Ectodermal cell (in vitro differentiated cells): ENCODE results near the gene LPAR2.
"Not testable (repeated sequence)": the region's sequence is repeated elsewhere in the genome, so short reads cannot be mapped to it uniquely, and the experiment has no call there.

Experiments used
- H3K27ac ChIP-seq: 2 replicates; pipeline ENCODE4 v1.7.0; 2013; ENCODE audit warnings: mild to moderate bottlenecking, low read depth, low read length; ENCODE audit not compliant: insufficient read depth, poor library complexity, severe bottlenecking
- H3K27me3 ChIP-seq: 2 replicates; pipeline ENCODE4 v1.7.0; 2013; ENCODE audit warnings: mild to moderate bottlenecking, low read length; ENCODE audit not compliant: insufficient read depth, control insufficient read depth, poor library complexity, severe bottlenecking
- H3K36me3 ChIP-seq: one replicate; pipeline ENCODE4 v1.7.0; 2013; ENCODE audit warnings: low read length; ENCODE audit not compliant: control insufficient read depth, insufficient read depth
- H3K4me1 ChIP-seq: one replicate; pipeline ENCODE4 v1.7.0; 2013; ENCODE audit warnings: low read length; ENCODE audit not compliant: control insufficient read depth, insufficient read depth
- H3K4me3 ChIP-seq: 2 replicates; pipeline ENCODE4 v1.7.0; 2013; ENCODE audit warnings: low read depth, low read length, control low read depth; ENCODE audit not compliant: insufficient read depth
- H3K9me3 ChIP-seq: 2 replicates; pipeline ENCODE4 v1.7.0; 2013; ENCODE audit warnings: mild to moderate bottlenecking, low read length, moderate library complexity; ENCODE audit not compliant: control insufficient read depth
- WGBS, 2 experiments: methylation state at CpG; one replicate each; pipeline ENCODE4 v1.1.7; 2013; ENCODE audit warnings: missing lambda C conversion rate in 2 of 2; 5-methylcytosine and 5-hydroxymethylcytosine counted together

LPAR2 gene

DNA sequence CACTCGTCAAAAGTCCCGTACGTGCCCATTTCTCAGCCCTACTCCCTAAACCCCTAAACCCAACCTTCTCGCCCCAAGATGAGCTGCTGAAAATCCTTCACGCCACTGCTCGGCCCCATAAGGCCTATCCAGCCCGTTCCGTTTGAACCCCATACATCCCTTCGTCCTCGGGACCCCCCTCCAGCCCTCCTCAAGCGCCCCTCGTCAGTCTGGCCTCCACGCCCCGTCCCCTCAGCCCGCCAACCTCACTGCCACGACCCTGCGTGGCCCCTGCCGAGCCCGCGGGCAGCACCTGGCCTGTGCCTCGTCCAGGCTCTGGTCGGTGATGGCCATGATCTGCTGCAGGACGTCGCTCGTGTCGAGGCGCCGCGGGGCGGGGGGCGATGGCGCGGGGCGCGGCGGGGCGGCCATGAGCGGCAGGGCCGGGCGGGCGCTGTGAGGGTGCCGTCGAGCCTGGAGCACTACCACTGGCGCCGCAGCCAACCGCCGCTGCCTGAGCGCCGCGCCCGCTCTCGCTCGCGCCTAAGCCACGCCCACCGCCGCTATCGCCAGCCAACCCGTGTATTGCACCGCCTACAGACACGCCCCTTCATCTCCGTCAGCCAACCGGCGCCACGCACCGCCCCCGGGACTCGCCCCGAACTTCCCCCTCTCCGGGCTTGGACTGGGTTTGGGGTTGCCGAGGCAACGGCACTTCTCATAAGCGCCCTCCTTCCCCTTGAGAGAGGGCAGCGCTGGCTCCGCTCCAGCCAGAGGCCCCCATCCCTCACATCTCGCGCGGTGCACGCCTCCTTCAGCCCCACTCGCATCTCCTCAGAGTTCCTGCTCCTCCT lies 9.6 kb downstream of the LPAR2 start, which contains the start of gene PBX4:
TSS of gene PBX4 (minus strand) at position 469 of the 833 bp plus-strand sequence. CDS start at position 411, 58 bp downstream.
- H3K4me3 ChIP-seq, result peak within 1 kb of the TSS; percentile 54
- H3K9me3 ChIP-seq, result no peaks in the 10 kb centered on the region
- no peaks in the 10 kb centered on the region for H3K4me1 ChIP-seq
- H3K27ac ChIP-seq, result no peak within 1 kb of the TSS
- peaks cover 10% of the 10 kb centered on the region for H3K36me3 ChIP-seq
- H3K27me3 ChIP-seq, result peaks cover 12% of the 10 kb centered on the region
- 8 to 9% methylated on average over 80 of the region's 80 CpGs for WGBS, 2 experiments

DNA sequence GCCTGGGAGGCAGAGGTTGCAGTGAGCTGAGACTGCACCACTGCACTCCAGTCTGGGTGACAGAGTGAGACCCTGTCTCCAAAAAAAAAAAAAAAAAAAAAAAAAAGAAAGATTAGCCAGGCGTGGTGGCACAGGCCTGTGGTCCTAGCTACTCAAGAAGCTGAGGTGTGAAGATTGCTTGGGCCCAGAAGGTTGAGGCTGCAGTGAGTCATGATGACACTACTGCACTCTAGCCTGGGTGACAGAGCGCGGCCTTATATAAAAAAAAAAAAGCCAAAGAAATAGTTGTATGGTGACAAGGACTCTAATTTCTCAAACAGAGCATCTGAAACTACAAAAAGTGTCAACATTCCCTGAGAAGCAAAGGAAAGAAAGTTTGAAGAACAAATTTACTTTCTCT lies 12.9 kb downstream of the LPAR2 start:
- H3K36me3 ChIP-seq, result no peaks in the 10 kb centered on the region
- WGBS, 2 experiments, result 90 to 100% methylated on average over 1 to 3 of the region's 3 CpGs
- H3K4me3 ChIP-seq, result no peak overlapping the region
- peaks cover 12% of the 10 kb centered on the region for H3K27me3 ChIP-seq
- H3K27ac ChIP-seq, result no peak overlapping the region
- H3K9me3 ChIP-seq, result no peaks in the 10 kb centered on the region
- no peaks in the 10 kb centered on the region for H3K4me1 ChIP-seq

DNA sequence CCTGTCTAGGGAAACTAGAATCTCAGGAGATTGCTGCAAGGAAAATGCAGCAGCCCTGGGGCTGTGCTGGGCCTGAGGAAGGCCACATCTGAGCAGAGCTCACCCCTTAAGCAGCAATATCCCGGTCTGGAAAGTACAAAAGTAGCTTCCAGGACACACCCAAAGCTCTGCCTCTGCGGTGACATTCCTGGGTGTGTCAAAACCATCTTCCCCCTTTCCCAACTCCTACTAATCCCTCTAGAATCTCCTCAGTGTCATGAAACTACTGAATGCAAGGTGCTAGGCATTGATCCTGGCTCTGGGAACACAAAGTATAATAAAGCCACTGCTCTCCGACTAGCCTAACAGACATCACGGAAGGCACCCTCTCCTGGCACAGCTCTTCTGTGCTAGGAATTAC lies 14.5 kb downstream of the LPAR2 start:
- Histone ChIP-seq H3K27me3 (peaks cover 12% of the 10 kb centered on the region), H3K27ac (no peak overlapping the region), H3K36me3 (no peaks in the 10 kb centered on the region), H3K4me1 (no peaks in the 10 kb centered on the region), H3K9me3 (no peaks in the 10 kb centered on the region), H3K4me3 (no peak overlapping the region)
- 90 to 92% methylated on average over 4 of the region's 4 CpGs for WGBS, 2 experiments

DNA sequence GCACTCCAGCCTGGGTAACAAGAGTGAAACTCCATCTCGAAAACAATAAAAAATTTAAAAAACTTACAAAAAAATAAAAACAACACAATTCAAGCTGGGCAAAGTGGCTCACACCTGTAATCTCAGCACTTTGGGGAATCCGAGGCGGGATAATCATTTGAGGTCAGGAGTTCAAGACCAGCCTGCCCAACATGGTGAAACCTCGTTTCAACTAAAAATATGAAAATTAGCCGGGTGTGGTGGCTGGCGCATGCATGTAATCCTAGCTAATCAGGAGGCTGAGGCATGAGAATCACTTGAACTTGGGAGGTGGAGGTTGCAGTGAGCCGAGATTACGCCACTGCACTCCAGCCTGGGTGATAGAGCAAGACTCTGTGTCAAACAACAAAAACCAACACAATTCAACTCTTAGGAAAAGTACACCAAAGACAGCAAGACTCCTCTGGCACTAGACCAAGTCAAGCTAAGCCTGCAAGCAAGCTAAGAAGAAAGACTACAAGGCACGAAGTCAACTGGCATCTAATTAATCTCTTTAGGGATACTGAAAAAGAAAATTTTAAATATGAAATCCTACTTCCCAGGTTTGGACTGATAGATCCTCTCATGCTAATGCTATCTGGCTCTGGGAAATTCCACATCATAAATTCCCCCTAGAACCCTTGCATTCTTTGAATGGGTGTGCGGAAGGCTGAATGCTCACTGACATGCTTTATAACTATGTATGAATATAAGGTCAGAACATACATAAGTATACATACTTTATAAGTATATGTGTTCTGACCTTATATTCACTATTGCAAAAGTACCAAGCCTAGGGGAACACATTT lies 17.4 kb downstream of the LPAR2 start:
- no peak overlapping the region for H3K27ac ChIP-seq
- H3K4me3 ChIP-seq, result no peak overlapping the region
- H3K9me3 ChIP-seq, result no peaks in the 10 kb centered on the region
- H3K36me3 ChIP-seq, result no peaks in the 10 kb centered on the region
- 91 to 94% methylated on average over 8 to 9 of the region's 10 CpGs for WGBS, 2 experiments
- H3K4me1 ChIP-seq, result no peaks in the 10 kb centered on the region
- no peaks in the 10 kb centered on the region for H3K27me3 ChIP-seq

DNA sequence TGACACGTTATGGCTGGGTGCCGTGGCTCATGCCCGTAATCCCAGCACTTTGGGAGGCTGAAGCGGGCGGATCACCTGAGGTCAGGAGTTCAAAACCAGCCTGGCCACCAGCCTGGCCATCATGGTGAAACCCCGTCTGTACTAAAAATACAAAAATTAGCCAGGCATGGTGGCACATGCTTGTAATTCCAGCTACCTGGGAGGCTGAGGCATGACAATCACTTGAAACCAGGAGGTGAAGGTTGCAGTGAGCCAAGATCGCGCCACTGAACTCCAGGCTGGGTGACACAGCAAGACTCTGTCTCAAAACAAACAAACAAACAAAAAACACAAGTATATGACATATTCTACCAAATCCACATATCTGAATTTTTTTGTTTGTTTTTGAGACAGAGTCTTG lies 21.3 kb downstream of the LPAR2 start:
- not testable (repeated sequence) for H3K27ac ChIP-seq, H3K4me3 ChIP-seq, H3K27me3 ChIP-seq, H3K36me3 ChIP-seq, H3K9me3 ChIP-seq, H3K4me1 ChIP-seq
- 92 to 94% methylated on average over 8 of the region's 8 CpGs for WGBS, 2 experiments

DNA sequence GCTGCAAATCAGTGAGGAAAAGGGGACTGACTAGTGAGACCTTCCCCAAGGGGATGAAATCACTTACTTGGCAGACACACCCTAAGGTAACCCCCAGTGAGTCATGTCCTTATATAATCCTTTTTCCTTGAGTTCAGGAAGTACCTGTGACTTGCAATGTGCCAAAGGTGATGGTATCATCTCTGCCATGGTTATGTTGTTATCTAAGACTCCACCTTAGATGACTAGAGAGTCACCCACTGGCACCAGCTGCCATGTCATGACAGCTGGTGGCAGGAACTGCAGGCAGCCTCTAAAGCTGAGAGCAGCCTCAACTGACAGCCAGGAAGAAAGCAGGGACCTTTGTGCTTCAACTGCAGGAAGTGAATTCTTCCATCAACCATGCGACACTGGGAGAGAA lies 22.0 kb downstream of the LPAR2 start:
- Histone ChIP-seq H3K4me3 (no peak overlapping the region), H3K27ac (no peak overlapping the region), H3K36me3 (no peaks in the 10 kb centered on the region), H3K27me3 (no peaks in the 10 kb centered on the region), H3K4me1 (no peaks in the 10 kb centered on the region), H3K9me3 (no peaks in the 10 kb centered on the region)
- 85 to 86% methylated on average over 1 of the region's 1 CpG for WGBS, 2 experiments

DNA sequence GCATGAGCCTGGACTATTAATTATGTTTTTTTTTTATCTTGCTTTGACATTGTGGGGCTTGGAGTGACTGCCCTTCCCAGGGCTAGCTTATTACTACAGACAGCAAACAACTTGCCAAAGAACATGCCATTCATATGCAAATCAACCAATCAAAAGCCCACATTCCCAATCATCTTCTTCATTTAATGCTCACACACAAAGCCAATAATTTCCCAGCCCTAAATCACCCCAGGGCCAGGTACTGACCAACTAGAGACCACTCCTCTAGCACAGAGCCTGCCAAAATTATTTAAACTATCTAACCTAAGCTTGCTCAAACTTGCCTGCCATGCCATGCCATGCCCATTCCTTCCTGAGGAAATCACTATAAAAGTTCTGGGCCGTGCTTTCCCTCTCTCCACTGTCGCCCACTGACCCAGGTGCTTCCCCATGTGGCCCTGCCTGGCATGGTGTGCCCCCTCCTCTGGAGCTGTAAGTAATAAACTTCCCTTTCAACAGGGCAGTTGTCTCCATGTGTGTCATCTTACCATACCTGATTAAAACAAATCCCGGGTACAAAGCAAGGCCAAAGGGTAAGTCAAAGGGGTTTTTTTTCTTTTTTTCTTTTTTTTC lies 25.2 kb downstream of the LPAR2 start:
- no peaks in the 10 kb centered on the region for H3K36me3 ChIP-seq
- no peaks in the 10 kb centered on the region for H3K27me3 ChIP-seq
- WGBS, 2 experiments, result 79 to 82% methylated on average over 3 of the region's 3 CpGs
- no peak overlapping the region for H3K27ac ChIP-seq
- H3K4me3 ChIP-seq, result no peak overlapping the region
- H3K9me3 ChIP-seq, result no peaks in the 10 kb centered on the region
- no peaks in the 10 kb centered on the region for H3K4me1 ChIP-seq

DNA sequence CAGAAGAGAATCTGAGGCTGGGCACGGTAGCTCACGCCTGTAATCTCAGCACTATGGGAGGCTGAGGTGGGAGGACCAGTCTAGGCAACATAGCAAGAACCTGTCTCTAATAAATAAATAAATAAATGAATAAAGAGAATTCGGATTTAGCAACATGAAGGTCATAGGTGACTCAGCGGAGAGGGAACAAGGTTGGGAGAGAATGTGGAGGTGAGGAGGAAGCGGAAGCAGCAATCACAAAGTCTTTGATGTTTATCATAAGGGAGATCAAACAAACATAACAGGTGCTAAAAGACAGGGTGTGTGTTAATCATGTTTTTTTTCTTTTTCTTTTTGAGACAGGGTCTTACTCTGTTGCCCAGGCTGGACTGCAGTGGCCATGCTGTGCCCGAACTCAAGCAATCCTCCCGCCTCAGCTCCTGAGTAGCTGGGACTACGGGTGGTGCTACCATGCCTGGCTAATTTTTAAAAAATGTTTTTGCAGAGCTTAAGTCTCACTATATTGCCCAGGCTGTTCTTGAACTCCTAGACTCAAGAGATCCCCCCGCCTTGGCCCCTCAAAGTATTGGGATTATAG lies 25.8 kb downstream of the LPAR2 start:
- H3K4me1 ChIP-seq, result no peaks in the 10 kb centered on the region
- no peak overlapping the region for H3K27ac ChIP-seq
- H3K36me3 ChIP-seq, result no peaks in the 10 kb centered on the region
- H3K4me3 ChIP-seq, result no peak overlapping the region
- WGBS, 2 experiments, result 80 to 83% methylated on average over 9 of the region's 9 CpGs
- H3K9me3 ChIP-seq, result no peaks in the 10 kb centered on the region
- no peaks in the 10 kb centered on the region for H3K27me3 ChIP-seq

DNA sequence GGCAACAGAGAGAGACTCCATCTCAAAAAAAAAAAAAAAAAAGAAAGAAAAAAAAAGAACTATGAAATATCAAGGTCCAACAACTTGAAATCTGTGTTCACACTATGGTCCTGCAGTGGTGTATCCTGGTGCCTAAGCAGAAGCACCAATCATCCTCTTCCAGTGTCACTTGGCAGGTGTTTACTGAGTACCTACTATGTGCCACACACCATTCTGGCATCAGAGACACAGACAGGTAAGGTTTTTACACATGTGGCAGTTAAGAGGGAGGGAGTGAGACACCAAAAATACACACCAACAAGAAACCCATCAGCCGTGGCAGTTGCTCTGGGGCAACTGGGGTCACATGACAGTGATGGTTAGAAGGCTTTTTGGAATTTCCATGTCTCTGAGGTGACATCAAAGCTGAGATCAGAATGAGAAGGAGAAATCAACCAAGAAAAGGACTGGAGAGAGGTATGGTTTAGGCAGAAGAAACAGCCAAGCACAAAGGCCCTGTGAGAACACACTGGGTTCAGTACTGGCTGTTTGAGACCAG lies 27.2 kb downstream of the LPAR2 start:
- no peaks in the 10 kb centered on the region for H3K36me3 ChIP-seq
- WGBS, 2 experiments, result 94 to 100% methylated on average over 1 of the region's 1 CpG
- H3K4me3 ChIP-seq, result no peak overlapping the region
- no peak overlapping the region for H3K27ac ChIP-seq
- no peaks in the 10 kb centered on the region for H3K27me3 ChIP-seq
- no peaks in the 10 kb centered on the region for H3K4me1 ChIP-seq
- H3K9me3 ChIP-seq, result no peaks in the 10 kb centered on the region
